GM21723 (cell line): ENCODE results near the gene CNTNAP5.

Experiments
- ATAC-seq: cut with Tn5 transposase; IDR thresholded peaks from one replicate; pipeline ENCODE4 v1.9.1; 2021; ENCODE audit warnings: mild to moderate bottlenecking, moderate library complexity; ENCODE audit not compliant: unreplicated experiment

CNTNAP5 gene

DNA sequence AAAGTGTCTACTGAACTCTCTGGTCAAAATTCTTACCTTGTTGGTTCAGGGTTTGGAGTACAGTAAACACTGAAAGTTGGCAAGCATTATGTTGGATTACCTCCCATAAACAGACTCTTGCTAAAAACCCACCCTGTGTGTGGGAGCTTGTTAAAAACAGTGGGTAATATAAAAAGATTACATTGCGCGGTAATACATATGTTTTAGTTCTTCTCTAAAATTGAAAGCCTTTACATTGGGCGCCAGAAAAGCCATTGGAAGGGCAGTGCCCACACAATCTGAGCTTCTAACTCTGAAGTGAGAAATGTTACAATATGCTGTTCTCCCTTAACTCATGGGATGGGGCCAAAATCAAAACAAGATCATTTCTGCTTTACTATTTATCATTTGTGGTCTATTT is 510.7 kb downstream of the CNTNAP5 start:
- no peak for ATAC-seq

DNA sequence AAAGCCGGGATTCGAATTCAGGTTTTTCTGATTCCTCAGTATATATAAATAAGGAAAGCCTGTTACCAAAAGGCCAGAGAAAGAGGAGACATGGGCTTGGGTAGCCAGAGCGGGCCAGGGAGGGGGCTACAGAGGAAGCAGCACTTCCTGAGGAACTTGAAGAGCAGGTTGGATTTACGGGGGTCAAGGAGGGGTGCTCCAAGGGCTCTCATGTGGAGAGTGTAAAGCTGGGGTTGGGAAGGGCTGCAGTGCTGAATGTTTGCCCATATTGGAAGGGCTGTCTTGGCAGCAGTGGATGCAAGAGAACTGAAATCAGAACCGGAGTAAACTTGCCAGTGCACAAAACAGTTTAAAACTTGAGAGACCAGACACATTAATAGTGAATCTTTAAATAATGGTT is 511.5 kb downstream of the CNTNAP5 start:
- ATAC-seq, result no peak

DNA sequence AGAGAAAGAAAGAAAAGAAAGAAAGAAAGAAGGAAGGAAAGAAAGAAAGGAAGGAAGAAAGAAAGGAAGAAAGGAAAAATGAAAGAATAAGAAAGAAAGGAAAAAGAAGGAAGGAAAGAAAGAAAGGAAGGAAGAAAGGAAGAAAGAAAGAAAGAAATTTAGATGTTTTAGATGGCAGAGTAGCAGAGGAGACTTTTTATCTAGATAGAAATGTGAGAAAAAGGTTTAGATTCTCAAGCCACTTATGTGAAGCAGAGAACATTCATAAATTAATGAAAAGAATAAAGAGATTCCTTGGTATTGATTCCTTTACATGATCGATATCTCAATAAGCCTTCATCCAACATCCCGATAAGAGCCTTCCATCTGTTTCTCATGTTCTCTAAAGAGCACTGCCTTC is 513.5 kb downstream of the CNTNAP5 start:
- no peak for ATAC-seq

DNA sequence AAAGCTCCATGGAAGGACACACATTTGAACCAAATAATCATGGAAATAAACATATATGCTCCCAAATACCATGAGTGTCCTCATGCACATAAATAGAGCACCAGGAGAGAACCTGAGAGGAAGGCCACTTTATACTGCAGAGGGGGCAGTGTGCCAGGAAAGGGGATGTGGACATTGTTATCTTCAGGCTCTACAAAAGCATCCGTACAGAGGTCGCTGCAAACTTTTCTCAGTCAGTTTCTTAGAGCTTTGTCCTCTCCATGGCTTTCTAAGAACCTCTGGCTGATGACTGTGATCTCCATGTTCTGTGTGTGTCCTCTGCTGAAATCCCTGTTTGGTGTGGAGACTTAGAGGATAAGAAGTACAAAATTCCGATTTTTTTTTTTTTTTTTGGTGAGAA is 515.7 kb downstream of the CNTNAP5 start:
- ATAC-seq, result no peak

DNA sequence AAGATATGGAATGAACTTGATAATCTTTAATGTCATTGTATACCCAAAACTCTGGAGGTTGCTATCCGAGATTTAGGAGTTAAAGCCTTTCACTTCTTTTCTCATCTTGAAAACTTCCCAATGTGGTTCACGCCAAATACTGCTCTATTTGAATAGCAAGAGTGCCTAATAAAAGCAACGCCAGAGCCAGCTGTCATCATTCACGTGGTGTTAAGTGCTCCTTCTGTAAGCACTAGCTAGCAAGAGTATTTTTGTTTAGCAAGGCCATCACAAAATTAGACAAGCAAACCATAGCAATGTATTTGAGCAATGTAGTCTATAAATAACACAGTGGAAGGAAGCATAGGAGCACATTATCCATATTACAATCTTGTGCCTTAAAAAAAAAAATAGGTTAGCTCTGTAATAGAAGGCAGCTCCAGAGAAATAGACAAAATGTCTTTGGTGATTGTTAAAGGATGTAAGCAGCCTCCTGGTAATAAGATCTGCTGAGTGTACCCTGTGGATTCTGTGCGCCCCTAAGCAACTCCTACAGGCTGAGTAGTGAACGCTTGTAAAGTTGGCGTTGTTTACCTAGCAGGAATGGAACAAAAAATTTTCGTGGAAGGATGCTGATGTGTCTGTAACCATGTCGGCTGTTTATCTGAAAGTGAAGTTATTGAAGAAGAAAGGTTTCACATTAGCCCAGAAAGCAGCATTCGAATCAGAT is 518.0 kb downstream of the CNTNAP5 start:
- ATAC-seq, result no peak

GRCh38 chr2:124547700-124548099 is 522.6 kb downstream of the CNTNAP5 start:
- ATAC-seq, result no peak

DNA sequence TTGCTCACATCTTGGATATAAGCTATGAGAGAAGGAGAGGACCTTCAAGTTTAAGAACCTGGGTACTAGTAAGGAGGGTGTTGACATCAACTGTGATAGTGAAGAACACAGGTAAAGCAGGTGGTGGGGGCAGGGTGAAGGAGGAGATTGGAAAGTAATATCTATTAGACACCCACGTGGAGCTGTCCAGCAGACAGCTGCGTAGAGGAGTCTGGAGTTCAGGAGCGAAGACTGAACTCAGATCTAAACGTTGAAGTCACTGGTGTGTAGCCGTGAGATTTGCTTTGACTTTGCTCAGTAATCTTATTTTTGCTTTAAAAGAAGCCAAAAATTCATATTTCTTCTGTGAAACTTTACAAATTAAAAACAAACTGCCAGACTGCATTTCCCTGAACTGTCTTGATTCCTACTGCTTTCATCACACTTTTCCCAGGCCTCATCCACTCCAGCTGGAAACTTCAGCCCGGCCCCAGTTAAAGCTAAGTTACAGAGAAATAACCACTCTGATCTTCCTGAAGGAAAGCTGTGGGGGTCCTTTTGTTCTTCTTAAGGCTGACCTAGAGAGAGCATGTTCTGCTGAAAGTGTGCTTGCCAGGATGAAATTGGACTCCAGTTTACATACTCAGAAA is 533.3 kb downstream of the CNTNAP5 start:
- no peak for ATAC-seq

DNA sequence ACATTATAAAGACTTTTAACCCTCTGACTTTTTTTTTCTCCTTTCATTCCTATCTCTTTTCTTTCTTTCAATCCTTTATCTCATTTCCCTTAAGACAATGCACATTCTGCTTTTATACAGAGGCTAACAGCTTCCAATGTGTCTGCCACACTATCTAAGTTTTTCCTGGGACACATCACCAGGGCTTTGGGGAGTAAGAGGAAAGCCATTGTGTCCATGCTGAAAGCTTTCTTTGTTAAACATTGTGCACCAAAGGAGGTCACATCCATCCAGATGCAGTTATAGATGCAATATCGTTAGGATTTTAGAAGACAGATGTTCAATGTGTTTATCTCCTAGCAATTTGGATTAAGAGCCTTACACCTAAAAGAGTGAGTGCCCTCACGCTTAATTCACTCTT is 534.1 kb downstream of the CNTNAP5 start:
- no peak for ATAC-seq

DNA sequence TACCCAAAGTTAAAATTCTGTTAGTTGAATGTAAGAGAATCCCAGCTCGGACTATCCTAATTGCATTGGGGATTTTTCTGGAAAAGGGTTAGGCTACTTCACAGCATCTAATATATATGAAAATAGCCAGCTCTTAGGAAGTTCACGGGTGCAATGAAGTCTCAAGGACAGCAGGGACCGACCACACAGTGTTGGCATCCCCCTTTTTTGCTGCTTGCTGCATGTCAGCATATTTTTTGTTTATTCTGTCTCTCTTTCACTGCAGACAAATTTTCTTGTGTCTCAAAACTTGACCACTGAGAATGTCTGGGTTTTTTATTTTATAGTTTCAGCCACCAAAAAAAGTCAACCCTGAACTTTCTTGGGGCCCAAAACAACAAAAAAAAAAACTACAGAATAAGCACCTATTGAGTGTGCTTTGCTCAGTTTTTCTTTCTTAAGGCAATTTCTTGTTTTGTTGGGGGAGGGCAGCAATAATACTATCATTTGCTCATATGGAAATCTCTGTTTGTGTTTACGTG is 535.6 kb downstream of the CNTNAP5 start:
- ATAC-seq, result no peak

DNA sequence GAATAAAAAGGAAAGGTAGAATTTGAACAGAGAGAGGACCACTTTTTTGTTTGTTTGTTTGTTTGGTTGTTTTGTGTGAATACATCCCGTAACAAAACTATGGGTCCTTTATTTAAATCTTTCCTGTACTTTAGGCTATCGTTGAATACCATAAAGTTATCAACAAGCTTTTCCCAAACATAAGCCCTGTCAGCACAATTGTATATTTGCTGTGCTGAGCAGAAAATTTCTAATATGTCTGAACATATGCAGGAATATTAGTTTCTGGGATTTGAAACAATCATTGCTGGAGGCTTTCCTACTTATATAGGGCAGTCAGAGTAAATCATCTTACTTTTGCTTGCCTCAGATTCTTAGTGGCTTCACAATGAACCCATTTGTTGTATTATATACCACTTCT is 536.4 kb downstream of the CNTNAP5 start:
- ATAC-seq, result no peak

GRCh38 chr2:124563426-124563825 is 538.3 kb downstream of the CNTNAP5 start:
- ATAC-seq, result no peak

- no peak for ATAC-seq
These were observed 541.5 kb downstream of the CNTNAP5 start for GRCh38 chr2:124566518-124566970.

- ATAC-seq, result no peak
These were observed 545.8 kb downstream of the CNTNAP5 start for GRCh38 chr2:124570872-124571271.

DNA sequence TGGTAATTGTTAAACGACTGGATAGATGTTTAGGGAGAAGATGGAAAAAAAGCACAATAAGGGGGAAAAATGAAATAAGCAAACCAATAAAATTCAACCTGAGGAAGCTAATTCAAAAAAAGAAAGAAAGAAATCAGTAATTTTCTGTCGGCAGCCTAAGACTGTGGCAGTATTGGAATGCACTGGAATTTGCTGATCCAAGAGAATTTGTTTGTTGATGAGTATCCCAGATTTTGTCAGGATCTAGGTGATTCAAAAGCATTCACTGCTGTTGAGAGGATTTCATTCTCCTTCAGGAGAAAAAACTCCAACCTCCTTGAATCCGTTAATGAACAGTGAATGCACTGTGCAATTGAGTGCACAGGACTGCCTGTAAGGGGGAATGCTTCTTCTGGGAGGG is 546.7 kb downstream of the CNTNAP5 start:
- no peak for ATAC-seq

- no peak for ATAC-seq
These were observed 548.0 kb downstream of the CNTNAP5 start for GRCh38 chr2:124572934-124573634.

DNA sequence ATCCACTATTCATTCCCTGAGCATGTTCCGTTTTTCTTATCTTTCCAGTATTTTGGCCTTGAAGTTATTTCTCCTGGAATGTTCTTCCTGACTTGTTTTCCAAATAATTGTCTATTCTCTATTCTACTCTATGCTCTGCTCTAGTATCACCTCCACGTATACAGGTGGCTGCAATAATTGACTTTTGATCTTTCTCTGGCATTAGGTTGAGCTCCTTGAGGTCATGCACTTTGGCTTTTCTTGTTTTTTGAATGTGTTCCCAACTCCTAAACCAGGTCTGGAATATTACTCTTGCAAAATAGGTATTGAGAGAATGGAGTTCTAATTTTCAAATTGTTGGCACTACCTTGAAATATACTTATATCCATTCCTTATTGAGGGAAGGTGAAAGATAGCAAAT is 550.4 kb downstream of the CNTNAP5 start:
- ATAC-seq, result no peak

DNA sequence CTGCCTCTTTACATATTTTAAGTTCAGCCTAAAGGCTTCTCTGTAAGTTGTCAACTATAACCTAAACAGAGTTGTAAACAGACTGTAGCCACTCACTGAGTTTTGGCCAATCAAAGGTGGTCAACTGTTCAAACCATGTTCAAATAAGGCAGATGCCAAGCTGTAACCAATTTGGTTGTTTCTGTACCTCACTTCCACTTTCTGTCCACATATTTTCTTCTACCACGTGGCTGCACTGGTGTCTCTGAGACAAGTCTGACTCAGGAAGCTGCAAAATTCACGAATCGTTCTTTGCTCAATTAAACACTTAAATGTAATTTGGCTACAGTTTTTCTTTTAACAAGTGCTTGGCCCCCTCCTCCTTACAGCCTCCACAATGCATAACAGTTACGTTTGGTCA is 555.2 kb downstream of the CNTNAP5 start:
- ATAC-seq, result no peak

DNA sequence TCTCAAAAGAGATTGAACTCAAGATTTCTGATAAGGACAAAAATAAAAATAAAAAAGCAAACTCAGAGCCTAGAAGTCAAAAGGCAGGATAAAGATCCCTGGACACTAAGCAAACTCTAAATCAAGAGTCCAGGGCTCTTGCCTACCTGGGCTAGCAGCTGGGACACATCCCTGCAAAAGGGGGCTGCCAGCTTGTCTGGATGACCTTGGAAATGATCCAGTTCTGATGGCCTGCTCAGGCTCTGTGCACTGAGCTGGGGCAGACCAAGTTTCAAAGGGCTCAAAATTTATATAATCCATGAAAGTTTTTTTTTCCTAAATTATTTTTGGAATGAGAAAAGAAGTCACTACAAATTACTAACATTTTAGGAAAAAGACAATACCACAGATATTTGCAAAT is 557.3 kb downstream of the CNTNAP5 start:
- no peak for ATAC-seq

DNA sequence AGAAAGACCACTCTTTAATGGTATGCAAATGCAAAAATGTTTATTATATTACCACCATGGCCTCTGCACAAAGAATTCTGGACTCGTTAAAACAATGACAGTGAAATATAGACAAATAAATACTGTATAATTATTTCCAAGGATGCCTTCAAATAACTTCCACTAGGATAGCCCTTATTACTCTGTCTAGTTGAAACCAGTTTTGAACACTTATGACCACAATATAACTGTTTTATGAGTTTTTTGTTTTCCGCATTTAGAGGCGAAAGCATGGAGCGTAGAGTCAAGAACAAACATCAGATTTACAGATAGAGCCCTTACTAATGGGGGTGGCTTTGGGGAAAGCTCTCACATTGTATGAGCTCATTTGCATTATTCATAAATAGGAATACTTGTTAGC is 559.5 kb downstream of the CNTNAP5 start:
- ATAC-seq, result no peak

DNA sequence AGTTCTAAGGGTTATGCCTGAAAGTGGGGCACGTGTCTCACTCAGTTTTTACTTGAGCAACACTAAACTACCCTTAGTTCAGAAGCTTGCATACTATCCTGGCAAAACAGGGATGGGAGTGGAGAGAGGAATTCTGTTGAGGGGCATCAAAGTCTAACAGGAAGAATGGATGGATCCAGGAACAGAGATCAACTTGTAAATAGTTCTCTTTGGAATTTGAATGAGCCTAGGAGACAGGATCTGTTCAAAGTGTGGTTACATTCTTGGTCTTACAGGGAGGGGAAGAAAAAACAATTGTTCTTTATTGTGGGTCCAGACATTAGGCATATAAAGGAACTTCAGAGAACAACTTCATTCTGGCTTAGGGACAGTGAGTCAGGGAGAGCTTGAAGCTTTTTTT is 560.2 kb downstream of the CNTNAP5 start:
- no peak for ATAC-seq

DNA sequence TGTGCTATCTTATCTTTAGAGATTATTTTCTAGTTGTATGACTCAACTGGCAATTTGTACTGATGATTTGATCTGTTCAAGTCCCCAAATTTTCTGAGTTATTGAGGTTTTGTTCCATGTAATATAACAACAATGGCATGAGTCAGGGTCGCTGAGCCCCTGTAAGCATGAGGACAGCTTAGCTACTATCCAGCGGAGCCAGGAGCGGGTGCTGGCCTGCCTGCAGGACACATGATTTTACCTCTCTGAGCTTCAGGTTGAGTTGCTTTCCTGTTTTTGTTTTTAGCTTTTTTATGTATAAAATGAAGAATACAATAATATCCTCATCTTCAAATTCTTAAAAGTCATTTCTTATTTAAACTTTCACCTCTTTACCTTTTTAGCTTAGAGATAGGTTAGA is 561.1 kb downstream of the CNTNAP5 start:
- no peak for ATAC-seq

- no peak for ATAC-seq
These were observed 561.7 kb downstream of the CNTNAP5 start for GRCh38 chr2:124586835-124587234.
